H1 (cell line): ENCODE data around the gene BRINP3. TPM values are rescaled to one million over a fixed set of nuclear protein-coding genes. Genes with fewer than 3 reads are reported as not detected.

Experiments used
- CBX5 ChIP-seq: fragments of 300-800, 300-1000 bp; sonication (generic); IDR thresholded peaks from 2 replicates; pipeline ENCODE4 v1.7.1; 2016; ENCODE audit warnings: antibody characterized with exemption, low read length, low read depth
- EZH2 ChIP-seq: fragments of 200-600 bp; sonication (generic); IDR thresholded peaks from 2 replicates; pipeline ENCODE4 v1.7.1; 2012; ENCODE audit warnings: low read depth, mild to moderate bottlenecking, moderate library complexity, low read length, inconsistent platforms; ENCODE audit not compliant: severe bottlenecking
- JUN ChIP-seq: IDR thresholded peaks from 2 replicates; pipeline ENCODE4 v1.6.1; 2011; ENCODE audit warnings: low read depth, mild to moderate bottlenecking, improper control_type of control experiment, low read length
- polyA plus RNA-seq, 7 experiments: library from polyadenylated mRNA; depleted of rRNA in 3 of 7; stranded (reverse) in 5 of 7; unstranded in 2 of 7; fragments of >200 nt in 5 of 7; fragments of 200-250 nt in 2 of 7; gene quantifications; 1 replicate in 5 of 7; 2 replicates in 1 of 7; 4 replicates in 1 of 7; pipeline versions ENCODE4 v1.2.1 to v1.2.3, GENCODE V29; 2011 to 2013; ENCODE audit warnings: missing spikeins in 2 of 7, mixed read lengths in 2 of 7
- total RNA-seq: library from RNA; stranded (reverse); fragmentation: NEBNext Ultra II Directional; extraction: Animal tissue kit (Norgen Biotek cat#: 25700); gene quantifications from 2 replicates; pipeline ENCODE4 v1.2.1, GENCODE V29; 2021

Gene BRINP3
- total and polyA plus RNA-seq, 2 of the 8 experiments (the other 6 are each of a cell fraction or from before 2014, with no cell fraction given), result not detected

- TF ChIP-seq EZH2 (no peak), CBX5 (no peak), JUN (no peak)
Measured at GRCh38 chr1:190323530-190323929, 154.1 kb downstream of the BRINP3 start (continued).
